Embryonic facial prominence (tissue), 1 donor: Measurements from ENCODE around the gene TMEM208.

Experiments used
- DNase-seq: peaks from one replicate; pipeline ENCODE4 v3.0.0-alpha.2; 2016; ENCODE audit errors: extremely low spot score

TMEM208 gene

DNA sequence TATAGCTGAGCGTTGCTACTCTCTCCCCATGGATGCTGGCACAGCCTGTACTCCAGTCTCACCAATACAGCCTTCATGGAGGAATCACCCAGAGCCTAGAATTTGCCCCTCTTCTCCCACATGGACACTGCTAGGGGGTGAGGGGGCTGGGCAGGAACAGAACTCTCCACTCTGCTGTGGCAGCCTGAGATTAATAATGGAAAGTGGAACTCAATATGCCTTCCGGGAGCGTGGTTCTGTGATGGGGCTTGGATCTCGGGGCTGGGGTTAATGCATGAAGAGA is 23.1 kb downstream of the TMEM208 start:
- no peak for DNase-seq

DNA sequence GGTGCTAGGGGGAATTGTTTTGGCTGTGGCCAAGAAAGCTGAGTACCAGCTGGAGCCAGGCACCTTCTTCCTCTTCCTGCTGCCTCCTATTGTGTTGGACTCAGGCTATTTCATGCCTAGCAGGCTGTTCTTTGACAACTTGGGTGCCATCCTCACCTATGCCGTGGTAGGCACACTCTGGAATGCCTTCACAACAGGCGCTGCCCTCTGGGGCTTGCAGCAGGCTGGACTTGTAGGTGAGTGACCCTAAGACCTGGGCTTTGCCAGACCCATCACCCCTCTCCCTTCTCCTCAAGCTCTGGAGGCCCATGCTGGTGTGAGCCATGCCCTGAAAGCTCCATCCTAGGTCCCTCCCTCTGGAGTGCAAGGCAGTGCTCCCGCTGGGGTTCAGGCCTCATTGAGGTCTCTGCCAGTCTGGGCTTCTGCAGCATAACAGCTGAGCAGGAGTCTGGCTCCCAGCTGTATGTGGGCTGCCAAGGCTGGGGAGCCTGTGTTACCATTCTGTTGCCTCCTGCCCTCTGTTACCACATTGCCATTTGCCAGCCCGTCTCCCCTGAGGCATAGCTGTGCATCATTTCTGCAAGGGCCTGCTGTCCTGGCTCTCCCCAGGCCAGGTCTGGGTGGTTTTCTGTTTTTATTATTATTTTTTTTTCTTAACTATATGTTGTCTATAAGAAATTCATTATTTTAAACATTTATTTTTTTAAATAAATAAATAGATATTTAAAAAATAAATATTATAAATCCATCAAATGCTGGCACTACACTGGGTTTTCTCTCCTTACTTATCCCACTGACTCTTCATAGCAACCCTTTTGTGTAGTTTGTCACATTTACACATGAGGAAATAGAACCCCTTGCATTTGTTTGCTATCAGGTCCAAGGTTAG is 25.9 kb downstream of the TMEM208 start:
- no peak for DNase-seq

DNA sequence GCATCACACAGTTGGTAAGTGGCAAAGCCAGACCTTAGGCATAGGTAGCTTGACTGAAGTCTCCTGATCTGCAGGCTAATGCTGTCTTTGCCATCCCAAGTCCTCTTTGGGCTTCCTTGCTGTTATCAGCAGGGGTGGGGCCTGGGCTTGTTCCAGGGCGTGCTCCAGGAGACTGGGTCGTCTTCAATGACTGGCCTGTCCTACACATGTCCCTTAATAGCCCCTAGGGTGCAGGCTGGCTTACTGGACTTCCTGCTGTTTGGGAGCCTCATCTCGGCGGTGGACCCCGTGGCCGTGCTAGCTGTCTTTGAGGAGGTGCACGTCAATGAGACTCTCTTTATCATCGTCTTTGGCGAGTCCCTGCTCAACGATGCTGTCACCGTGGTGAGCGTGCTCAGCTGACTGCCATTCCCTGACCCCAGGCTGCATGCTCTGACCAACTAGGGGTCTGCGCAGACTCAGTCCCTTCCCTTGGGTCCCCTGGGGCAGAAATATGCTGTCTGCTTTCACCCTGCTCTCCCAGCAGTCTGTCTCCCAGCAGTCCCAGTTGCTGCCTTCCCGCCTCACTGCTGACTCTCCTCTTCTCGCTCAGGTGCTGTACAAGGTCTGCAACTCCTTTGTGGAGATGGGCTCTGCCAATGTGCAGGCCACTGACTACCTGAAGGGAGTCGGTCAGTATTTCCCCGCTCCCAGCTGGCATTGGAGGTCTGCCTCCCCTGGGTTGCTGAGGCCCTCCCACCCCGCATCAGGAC is 28.0 kb downstream of the TMEM208 start:
- DNase-seq, result no peak

DNA sequence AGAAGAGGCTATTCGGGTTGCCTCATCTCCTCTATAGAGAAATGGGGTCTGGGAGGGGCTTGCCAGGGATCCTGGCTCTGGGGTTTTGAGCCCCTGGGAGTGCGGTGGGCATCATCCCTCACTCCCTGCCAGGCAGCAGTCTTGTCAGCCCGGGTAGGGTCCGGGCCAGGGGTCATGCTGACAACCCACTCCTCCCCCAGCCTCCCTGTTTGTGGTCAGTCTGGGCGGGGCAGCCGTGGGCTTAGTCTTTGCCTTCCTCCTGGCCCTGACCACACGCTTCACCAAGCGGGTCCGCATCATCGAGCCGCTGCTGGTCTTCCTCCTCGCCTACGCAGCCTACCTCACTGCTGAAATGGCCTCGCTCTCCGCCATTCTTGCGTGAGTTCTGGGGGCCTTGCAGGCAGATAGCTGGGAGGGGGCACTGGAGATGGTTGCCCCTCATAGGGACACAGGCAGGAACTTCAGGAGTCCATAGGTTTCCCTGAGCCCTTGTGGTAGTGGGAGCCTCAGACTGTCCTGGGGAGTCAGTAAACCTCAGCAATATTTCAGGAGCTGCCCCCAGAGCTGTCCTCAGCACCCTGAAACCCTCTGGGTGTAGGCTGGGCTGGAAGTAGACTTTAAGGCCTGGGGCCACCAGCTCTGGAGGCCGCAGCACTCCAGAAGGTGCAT is 28.8 kb downstream of the TMEM208 start:
- no peak for DNase-seq

DNA sequence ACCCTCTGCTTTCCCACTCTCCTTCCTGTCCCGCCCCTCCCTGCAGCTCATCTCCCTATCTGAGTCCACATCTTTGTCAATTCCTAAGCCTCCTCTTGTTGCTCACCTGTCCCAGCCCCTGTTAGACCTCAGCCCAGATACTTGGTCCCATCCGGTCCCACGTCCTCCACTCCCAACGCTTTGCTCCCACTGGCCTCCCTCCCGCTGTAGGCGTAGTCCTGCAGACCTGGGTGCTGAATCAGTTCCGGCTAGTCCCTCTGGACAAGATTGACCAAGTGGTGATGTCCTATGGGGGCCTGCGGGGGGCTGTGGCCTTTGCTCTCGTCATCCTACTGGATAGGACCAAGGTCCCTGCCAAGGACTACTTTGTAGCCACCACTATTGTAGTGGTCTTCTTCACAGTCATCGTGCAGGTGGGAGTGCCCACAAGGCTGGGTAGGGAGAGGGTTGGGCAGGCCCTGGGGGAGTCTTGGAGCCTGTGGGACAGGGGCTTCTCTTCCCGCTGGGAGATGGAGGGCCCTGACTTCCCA is 29.8 kb downstream of the TMEM208 start:
- DNase-seq, result no peak

DNA sequence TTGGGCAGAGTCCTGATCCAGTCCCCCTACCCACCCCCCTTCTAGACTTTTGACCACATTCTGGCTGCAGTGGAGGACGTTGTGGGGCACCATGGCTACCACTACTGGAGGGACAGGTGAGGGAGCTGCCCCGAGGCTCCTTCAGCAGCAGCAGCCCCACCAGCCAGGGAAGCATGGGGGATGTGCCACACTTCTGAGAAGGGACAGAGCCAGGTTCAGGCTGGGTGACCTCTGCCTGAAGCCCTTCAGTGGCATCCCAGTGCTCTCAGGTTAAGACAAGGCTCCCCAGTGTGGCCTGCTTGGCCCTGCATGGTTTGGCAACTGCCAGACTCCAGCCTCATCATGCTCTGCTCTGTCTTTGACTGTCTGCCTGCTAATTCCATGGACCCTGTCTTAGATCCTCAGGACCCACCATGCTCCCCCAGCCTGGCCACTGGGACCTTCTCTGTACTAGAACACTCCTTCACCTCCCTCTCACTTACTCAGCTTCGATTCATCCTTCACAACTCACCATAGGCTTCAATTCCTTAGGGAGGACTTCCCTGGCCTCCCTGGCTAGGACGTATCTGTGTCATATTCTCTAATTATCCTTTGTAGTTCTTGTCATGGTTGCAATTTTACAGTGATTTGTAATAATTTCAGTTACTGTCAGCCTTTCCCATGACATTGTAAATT is 30.7 kb downstream of the TMEM208 start:
- no peak for DNase-seq

DNA sequence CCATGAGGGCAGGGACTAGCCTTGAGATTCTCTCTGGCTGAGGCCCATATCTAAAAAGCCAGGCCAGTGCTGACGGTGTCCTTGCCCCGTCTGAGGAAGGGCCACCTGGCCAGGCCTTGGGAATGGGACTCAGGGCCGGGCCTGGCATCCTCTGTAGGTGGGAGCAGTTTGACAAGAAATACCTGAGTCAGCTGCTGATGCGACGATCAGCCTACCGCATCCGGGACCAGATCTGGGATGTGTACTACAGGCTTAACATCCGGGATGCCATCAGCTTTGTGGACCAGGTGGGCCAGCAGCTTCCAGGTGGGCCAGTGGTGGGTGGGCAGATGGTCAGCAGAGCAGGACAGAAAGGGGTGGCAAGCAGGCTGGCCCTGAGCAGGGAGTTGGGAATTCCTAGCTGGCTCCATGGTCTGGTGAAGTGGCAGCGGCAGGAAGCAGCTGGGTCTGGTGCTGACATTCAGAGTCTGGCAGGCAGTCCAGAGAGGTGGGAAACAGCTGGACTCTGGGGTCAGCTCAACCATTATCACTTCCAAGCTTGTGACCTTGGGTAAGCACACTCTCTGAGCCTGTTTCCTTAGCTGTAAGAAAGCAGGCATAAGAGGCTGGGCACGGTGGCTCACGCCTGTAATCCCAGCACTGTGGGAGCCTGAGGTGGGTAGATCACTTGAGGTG is 31.4 kb downstream of the TMEM208 start:
- DNase-seq, result no peak

DNA sequence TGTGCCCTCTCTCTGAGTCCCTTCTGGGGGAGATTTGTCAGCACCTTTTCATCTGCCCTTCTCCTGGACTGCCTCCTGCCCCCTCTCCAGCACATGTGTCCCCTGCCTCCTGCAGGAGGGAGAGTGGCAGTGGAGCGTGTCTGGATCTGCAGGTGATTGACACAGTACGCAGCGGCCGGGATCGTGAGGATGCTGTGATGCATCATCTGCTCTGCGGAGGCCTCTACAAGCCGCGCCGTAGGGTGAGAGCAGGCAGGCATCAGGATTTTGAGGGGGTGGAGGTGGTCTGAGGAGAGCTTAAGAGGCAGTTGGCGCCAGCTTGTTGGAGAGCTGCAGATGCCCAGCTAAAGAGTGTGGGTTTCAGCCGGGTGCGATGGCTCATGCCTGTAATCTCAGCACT is 32.8 kb downstream of the TMEM208 start:
- DNase-seq, result no peak

DNA sequence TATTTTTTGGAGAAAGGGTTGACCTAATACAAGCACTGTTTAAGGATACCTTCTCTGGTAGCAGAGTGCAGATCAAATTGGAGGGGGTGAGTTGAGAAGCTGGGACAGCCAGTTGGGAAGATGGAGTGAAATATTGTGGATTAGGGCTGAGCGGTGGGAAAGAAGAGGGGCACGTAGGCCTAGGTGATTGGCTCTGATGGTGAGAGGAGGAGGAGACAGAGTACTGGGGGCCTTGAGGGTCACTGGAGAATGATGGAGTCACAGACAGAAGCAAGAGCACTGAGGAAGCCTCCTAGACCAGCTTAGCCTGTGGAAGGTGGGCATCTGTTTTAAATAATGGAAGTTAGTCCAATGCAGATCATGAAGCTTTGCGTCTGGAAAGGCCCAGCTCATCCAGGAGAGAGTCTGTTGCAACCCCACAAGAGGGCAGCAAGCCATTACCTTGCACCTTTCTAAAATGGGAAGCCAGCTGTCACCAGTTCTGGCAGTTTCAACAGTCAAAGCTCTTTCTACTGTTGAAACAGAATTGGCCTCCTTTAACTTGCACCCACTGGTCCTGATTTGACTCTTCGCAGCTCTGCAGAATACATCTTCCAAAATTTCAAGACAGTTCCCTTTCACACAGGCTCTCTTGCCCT is 33.6 kb downstream of the TMEM208 start:
- no peak for DNase-seq

DNA sequence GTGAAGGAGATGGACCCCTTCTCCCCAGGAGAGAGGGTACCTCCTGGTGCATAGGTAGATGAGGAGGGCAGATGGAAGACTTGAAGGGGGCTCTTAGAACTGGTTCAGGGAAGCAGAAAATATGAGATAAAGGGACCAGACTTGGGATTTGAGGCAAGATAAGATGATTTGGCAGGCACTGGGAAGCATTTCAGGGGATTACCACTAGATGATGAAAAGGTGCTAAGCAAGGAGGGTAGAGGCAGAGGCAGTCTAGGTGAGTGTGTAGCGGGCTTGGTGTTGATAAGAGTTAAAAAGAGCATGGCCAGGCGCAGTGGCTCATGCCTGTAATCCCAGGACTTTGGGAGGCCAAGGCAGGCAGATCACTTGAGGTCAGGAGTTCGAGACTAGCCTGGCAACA is 36.3 kb downstream of the TMEM208 start:
- DNase-seq, result no peak

DNA sequence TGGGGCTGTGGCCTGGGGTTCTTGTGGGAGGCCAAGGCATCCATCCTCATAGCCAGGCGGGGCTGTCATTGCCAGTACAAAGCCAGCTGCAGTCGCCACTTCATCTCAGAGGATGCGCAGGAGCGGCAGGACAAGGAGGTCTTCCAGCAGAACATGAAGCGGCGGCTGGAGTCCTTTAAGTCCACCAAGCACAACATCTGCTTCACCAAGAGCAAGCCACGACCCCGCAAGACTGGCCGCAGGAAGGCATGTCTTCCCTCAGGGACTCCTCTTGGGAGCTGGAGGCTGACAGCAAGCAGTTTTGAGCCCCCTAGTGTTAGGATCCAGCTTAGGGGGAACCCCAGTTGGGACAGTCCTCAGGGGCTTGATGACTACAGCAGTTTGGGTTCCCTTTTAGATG is 37.3 kb downstream of the TMEM208 start:
- no peak for DNase-seq

DNA sequence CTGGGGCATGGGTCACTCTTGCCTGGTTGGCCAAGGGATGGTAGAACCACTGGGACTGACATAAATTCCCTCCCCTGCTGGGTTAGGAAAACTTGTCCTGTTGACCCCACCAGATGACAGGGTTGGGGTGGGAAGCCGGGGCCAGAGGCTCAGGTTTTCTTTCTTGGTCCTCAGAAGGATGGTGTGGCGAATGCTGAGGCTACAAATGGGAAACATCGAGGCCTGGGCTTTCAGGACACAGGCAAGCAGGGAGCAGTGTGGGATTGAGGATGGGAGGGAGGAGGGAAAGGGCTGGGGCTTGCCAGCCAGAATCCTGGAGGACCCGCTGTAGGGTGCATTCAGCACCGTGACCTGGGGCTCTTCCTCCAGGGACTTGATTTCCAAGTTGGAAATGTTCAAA is 37.9 kb downstream of the TMEM208 start:
- DNase-seq, result no peak

DNA sequence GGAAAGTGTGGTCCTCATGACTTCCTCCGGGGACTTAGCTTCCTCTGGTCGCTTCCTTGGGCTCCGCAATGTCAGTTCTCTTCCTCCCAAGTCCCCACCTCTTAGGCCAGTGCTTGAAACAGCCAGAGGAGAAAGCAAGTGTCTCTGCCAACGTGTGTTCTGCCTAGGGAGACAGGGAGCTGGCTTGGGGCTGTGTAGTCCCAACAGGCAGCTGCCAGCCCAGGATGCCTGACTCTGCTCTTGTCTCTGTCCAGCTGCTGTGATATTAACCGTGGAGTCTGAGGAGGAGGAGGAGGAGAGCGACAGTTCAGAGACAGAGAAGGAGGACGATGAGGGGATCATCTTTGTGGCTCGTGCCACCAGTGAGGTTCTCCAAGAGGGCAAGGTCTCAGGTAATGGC is 38.9 kb downstream of the TMEM208 start:
- no peak for DNase-seq

DNA sequence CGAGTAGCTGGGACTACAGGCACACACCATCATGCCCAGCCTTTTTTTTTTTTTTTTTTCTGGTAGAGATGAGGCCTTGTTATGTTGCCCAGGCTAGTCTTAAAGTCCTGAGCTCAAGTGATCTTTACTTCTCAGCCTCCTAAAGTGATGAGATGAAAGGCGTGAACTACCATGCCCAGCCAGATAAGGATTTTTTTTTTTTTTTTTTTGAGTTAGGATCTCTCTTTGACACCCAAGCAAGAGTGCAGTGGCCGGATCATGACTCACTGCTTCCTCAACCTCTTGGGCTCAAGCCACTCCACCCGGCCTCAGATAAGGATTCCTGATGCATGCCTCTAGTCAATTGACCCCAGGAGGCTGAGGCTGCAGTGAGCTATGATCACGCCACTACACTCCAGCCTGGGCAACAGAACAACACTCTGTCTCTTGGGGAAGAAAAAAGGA is 41.2 kb downstream of the TMEM208 start:
- no peak for DNase-seq

DNA sequence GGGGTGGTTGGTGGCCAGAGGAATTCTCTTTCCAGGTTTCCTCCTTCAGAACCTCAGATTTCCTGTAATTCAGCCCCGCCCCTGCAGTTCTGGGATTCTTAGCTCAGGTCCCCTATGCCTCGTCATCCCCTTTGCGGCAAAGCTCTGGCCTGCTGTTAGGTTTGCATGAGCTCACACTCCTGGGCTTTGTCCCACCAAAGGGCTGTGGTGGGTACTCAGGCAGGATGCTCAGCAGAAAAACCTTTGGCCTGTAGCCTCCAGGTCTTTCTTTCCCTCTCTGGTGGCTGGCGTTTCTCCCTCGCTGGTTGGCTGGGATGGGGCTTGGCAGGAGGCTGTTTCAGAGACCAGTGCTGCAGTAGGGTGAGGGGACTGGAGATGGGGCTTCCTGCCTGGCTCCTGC is 42.8 kb downstream of the TMEM208 start:
- no peak for DNase-seq

DNA sequence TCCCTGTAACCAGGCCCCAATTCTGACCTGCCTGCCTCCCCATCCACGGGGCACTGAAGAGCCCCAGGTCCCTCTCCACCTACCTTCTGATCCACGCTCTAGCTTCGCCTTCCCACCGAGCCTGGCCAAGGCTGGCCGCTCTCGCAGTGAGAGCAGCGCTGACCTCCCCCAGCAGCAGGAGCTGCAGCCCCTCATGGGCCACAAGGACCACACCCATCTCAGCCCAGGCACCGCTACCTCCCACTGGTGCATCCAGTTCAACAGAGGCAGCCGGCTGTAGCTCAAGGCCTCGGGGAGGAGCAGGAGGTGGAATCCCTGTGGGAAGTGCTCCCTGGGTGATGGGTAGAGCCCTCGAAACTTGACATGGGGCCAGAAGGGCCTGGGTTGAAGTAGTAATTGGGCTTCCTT is 44.0 kb downstream of the TMEM208 start:
- DNase-seq, result no peak

DNA sequence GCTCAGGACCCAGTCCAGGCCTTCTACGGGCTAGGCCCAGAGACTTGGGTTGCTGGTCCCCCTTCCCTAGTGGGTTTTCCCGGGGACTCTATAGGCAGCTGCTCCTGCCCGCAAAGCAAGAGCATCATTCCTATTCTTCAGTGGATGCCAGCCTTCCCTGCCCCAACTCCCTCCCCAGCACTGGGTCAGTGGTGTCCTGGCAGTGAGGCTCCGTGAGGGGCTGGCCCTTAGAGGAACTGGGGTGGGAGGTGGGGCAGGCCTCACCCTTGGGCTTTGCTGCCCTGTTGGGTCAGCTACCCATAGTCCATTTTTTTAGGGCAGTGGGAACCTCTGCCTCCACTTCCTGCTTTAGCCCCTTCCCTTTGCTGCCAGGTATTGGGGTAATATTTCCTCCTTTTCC is 44.5 kb downstream of the TMEM208 start:
- no peak for DNase-seq

DNA sequence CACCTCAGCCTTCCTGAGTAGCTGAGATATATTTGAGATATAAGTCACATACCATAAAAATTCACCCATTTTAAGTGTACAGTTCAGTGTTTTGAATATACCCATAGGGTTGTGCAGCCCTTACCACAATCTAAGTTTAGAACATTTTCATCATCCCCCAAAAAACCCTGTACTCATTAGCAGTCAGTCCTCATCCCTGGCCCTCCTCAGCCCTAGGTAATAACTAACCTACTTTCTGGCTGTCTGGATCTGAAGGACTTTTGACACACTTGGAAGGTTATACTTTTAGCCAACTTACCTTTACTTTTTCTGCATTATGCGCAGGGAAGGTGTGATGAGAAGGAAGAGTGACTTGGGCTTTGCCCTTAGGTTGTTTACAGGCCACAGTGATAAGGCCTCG is 48.4 kb downstream of the TMEM208 start:
- no peak for DNase-seq

DNA sequence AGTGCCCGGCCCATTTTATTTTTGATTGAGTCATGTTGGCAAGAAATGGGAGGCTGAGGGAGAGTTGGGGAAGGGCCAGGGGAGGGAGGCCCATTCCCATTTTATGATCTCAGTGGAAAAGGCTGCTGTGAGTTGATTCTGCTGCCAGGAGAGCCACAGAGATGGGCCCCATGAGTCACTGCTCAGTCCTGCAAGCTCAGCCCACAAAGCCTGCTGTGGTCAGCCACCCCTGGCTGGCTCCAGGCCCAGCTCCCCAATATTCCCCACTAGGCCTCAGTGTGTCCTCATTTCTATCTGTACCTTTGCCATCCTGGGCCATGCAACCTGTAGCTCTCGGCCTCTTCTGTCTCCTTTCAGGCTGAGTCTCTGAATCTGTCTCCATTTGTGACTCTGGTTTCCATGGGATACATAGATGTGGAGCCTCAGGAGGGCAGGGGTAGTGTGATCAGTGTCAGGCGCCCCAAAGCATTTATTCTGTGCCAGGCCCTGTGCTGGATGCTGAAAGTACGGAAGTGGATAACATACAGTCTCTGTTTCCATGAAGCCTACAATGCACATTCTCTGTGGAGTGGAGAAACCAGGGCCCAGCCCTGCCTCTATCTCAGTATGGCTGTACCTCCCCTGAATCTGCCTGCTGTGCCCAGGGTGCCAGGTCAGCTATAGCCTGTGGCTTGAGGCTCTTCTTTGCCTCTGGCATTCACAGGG is 50.5 kb downstream of the TMEM208 start:
- no peak for DNase-seq
